Ishikawa (cell line): ENCODE results near the gene CA7.

ENCODE experiments used
- CREB1 ChIP-seq: IDR thresholded peaks from 2 replicates; pipeline ENCODE4 v1.6.1; 2012; ENCODE audit warnings: low read depth
- EGR1 ChIP-seq: IDR thresholded peaks from 2 replicates; pipeline ENCODE4 v1.6.1; 2012
- EP300 ChIP-seq: IDR thresholded peaks from 2 replicates; pipeline ENCODE4 v1.6.1; 2012; ENCODE audit warnings: borderline replicate concordance
- TEAD4 ChIP-seq: IDR thresholded peaks from 2 replicates; pipeline ENCODE4 v1.6.1; 2012
- YY1 ChIP-seq: IDR thresholded peaks from 2 replicates; pipeline ENCODE4 v1.6.1; 2012; ENCODE audit warnings: low read depth
- ZBTB7A ChIP-seq: IDR thresholded peaks from 2 replicates; pipeline ENCODE4 v1.6.1; 2012; ENCODE audit warnings: low read depth
- TF ChIP-seq, protein P1 (sequence below): IDR thresholded peaks from 2 replicates; pipeline ENCODE4 v1.6.1; 2012
- TF ChIP-seq, protein P2 (sequence below): IDR thresholded peaks from 2 replicates; pipeline ENCODE4 v1.6.1; 2012; ENCODE audit warnings: low read depth, mild to moderate bottlenecking

DNA sequence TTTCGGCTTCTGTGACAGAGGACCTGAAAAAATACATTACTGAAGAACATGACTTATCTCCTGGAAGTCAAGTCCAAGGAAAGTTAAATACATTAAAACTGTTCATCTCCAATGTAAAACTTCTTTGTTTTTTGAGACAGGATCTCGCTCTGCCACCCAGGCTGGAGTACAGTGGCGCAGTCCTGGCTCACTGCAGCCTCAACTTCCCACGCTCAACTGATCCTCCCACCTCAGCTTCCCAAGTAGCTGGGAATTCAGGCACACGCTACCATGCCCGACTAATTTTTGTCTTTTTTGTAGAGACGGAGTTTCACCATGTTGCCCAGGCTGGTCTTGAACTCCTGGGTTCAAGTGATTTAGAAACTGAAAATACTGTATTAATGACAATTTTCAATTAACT lies 33.2 kb upstream of the CA7 start:
- TF ChIP-seq, protein P1, sequence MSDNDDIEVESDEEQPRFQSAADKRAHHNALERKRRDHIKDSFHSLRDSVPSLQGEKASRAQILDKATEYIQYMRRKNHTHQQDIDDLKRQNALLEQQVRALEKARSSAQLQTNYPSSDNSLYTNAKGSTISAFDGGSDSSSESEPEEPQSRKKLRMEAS, result no peak
- TF ChIP-seq EGR1, result no peak
- no peak for TF ChIP-seq EP300
- TF ChIP-seq TEAD4, result no peak
- no peak for TF ChIP-seq YY1
- no peak for TF ChIP-seq ZBTB7A
- TF ChIP-seq CREB1, result no peak
- TF ChIP-seq, protein P2, sequence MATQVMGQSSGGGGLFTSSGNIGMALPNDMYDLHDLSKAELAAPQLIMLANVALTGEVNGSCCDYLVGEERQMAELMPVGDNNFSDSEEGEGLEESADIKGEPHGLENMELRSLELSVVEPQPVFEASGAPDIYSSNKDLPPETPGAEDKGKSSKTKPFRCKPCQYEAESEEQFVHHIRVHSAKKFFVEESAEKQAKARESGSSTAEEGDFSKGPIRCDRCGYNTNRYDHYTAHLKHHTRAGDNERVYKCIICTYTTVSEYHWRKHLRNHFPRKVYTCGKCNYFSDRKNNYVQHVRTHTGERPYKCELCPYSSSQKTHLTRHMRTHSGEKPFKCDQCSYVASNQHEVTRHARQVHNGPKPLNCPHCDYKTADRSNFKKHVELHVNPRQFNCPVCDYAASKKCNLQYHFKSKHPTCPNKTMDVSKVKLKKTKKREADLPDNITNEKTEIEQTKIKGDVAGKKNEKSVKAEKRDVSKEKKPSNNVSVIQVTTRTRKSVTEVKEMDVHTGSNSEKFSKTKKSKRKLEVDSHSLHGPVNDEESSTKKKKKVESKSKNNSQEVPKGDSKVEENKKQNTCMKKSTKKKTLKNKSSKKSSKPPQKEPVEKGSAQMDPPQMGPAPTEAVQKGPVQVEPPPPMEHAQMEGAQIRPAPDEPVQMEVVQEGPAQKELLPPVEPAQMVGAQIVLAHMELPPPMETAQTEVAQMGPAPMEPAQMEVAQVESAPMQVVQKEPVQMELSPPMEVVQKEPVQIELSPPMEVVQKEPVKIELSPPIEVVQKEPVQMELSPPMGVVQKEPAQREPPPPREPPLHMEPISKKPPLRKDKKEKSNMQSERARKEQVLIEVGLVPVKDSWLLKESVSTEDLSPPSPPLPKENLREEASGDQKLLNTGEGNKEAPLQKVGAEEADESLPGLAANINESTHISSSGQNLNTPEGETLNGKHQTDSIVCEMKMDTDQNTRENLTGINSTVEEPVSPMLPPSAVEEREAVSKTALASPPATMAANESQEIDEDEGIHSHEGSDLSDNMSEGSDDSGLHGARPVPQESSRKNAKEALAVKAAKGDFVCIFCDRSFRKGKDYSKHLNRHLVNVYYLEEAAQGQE, result no peak
